ENCODE data around the gene PALD1. TPM values are rescaled to one million over a fixed set of nuclear protein-coding genes. Genes with fewer than 3 reads are reported as not detected.
"Not testable (repeated sequence)": the region's sequence is repeated elsewhere in the genome, so short reads cannot be mapped to it uniquely, and the experiment has no call there.

PALD1 gene
- total RNA-seq, 1 experiment from 2014 or later, result 0.12 TPM

DNA sequence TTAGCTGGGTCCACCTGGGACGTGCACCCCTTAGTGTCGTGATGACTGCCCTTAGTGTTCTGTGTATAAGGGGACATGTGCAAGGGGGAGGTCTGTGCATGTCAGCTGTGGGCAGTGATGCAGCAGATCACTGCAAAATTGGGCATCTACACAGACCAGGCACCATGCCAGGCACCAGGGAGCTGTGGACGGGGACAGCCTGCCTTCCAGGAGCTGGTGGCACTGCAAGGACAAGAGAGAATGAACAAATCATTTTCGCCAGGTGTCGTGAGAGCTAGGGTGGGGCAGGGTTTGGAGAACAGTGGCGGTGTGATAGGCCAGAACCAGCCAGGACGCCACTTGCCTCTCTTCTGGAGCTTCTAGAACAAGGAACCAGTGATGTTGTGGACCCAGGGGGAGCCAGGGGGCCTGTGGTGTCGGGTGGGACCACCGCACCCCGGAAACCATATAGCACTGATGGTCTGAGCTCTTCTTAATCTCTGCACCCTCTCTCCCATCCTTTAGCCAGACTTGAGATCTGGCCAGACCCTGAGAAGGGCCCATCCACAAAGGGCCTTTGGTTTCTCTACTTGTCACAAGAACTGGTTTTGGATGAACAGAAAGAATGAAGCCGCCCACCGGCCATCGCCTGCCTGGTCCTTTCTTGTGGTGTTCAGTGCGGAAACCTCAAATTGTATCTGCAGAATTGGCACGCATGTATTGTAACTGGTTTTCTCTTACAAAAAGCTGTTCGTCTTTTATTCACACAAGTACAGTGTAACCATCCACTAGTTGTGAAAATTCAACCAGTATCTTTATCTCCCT lies 93.3 kb downstream of the PALD1 start:
- DNase-seq (ENCODE audit: low read depth), result no peak

DNA sequence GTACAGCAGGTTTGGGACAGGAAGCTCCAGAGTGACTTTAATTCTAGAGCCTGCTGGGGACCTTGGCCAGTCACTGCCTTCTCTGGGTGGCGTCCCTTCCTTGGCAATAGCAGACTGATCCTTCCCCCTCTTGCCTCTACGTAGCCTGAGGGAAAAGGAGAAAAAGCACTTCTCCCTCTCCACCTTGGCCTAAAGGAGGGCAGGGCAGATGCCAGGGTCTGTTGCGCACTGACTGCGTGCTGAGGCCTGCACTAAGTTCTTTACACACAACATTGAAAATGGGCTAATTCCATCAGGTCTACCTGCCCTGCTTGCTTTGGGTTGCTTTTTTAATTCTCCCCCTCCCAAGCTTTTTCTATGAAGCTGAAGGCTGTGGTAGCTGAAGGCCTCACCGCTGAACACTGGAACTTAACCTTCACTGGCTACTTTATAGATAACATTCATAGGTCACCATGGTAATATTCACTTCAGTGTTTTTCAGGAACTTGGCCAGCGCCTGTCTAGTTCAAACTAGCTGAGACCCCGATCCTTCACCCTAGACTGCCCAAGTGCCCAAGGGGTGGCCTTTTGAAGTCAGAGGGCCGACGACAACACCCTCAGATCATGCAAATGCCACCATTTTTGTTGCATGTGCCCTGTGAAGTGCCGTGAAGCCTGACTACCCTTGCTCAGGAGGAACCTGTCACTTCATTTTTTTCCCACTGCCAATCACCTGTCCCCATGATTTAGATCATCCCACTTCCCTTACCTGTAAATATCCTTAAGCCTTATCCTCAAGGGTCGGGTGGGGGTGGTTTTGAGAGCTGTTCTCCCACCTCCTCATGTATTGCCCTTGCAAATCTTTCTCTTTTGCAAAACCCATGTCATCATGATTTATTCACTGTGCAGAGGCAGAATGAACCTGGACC lies 95.3 kb downstream of the PALD1 start:
- no peak for DNase-seq (ENCODE audit: low read depth)

DNA sequence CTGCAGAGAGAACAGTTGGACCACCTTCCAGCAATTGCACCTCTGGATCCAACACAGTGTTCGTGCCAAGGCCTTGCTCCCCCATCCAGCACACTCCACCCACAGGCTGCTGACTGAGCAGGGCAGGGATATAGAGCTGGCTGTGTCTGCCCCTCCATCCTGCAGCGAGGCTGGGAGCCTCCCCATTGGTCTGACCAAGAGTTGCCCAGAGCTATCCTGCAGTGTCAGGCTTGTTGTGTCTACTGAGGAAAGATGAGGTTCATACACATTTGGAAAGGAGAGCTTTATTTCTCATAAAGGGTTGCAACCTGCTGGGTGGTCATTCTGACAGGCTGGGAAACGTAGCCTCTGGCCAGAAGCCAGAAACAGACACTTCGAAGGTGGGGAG lies 96.9 kb downstream of the PALD1 start:
- peak; percentile 64 for DNase-seq (ENCODE audit: low read depth)

DNA sequence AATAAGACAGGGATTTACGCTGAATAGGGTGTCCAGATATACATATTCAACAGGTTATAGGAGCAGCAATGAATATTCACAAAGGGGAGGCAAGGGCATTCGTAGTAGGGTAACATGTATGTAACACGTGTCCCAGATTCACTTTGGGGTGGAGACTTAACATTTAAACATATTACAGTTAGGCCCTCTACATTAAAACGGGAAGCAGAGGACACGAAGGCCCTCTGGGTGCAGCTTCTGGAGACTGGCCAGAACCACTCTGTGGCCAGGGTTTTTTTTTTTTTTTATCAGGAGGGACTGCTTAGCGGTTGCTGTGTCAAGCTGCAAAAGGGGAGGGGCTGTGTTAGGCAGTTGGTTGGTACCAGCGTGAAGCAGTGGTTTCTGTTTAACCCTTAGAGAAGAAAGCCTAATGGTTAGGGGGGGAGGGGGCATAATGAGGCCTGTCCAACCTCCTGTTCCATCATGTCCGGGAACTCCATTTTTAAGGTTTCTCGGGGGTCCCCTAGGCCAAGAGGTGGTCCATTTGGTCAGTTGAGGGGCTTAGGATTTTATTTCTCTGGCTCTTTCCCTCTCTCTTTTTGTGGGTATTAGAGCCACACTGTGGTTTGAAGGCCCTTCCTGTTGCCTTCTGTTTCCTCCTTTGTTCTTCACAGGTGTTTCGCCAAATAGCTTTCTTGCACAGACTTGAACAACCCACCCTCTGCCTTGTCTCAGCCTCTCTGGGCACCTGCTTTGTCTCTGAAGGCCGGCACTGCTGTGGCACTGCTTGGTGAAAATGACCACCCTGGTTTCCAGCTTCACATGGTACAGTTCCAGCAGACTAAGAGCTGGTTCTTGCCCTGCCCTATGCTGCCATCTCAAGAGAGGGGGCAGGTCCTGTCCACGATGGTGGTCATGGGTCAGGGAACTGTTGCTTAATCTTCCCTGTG lies 97.6 kb downstream of the PALD1 start:
- peak; percentile 94 for DNase-seq (ENCODE audit: low read depth)

DNA sequence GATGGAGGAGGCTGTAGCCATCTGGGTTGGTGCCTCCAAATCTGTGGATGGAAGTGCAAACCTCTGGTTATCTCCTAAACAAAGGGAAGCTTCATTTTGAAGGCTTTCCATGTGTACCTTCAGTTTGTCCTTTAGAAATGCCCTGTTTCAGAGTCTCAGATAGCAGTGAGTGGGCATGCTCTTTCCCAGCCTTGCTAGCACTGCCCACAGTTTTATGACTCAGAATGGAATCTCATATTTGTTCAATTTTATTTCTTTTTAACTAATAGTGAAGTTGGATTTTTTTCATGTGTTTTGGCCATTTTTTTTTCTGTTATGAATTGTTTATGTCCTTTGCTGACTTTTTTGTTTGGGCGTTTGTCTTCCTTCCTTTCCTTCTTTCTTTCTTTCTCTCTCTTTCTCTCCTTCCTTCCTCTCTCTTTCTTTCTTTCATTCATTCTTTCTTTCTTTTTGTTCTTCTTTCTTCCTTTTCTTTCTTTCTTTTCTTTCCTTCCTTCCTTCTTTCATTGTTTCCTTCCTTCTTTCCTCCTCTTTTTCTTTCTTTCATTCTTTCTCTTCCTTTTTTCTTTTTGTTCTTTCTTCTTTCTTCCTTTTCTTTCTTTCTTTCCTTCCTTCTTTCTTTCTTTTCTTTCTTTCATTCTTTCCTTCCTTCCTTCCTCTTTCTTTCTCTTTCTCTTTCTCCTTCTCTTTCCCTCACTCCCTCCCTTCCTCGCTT lies 98.4 kb downstream of the PALD1 start:
- peak; percentile 50 for DNase-seq (ENCODE audit: low read depth)

DNA sequence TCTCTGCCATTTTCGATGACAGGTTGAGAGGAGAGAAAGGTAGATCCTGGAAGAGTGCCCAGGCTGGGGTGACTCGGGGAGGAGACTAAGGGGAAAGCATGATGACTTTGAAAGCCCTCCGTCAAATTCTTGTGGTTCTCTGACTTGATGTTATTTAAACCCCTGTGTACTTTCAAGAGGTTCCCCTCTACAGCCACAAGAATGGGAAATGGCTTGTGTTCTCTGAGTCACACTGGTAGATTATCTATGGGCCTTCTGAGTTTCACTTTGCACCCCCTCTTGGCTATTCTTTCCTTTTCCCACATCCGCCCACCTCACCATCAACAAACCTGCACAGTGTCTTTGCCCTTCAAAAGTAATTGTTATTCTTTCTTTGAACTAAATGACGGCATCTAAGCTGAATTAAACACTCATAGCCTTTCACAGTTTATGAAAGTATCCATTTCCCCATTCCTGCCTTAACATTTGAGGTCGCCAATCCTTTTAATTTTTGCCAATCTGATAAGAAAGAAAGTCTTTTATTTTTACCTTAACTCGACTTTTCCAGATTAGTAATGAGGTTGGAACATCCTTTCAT lies 99.9 kb downstream of the PALD1 start:
- peak; percentile 98 for DNase-seq (ENCODE audit: low read depth)

GRCh38 chr10:70579234-70580002 lies 100.9 kb downstream of the PALD1 start:
- peak; percentile 60 for DNase-seq (ENCODE audit: low read depth)

- DNase-seq (ENCODE audit: low read depth), result not testable (repeated sequence)
Measured at GRCh38 chr10:70581176-70581575, 102.6 kb downstream of the PALD1 start.

- DNase-seq (ENCODE audit: low read depth), result no peak
Measured at GRCh38 chr10:70582793-70583668, 104.5 kb downstream of the PALD1 start.

DNA sequence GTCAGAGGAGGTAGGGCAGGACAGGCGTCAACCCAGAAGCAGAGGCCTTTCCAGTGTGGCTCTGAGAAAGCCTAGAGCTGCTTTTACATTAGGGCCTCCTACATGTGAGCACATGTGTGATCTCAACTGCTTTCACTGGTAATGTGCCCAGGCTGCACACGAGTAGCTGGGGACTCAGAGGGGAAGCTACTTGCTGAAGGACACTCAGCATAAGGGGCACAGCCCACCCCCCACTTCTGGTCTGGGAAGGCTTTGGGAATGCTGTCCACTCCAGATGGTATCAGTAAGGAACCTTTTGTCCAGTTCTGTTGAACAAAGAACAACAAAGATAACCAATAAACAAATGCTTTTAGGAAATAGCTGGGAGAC lies 105.1 kb downstream of the PALD1 start:
- no peak for DNase-seq (ENCODE audit: low read depth)

DNA sequence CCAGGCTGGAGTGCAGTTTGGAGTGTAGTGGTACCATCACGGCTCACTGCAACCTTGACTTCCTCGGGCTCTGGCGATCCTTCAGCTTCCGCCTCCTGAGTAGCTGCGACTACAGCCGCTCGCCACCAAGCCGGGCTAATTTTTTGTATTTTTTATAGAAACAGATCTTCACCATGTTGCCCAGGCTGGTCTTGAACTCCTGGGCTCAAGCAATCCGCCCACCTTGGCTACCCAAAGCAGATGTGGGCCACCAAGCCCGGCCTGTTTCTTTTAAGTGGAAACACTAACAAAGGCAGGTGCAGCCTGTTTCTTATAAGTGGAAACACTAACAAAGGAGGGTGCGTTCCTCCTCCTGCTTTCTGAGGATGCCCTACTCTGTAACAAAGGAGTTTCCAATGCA lies 105.8 kb downstream of the PALD1 start:
- no peak for DNase-seq (ENCODE audit: low read depth)

DNA sequence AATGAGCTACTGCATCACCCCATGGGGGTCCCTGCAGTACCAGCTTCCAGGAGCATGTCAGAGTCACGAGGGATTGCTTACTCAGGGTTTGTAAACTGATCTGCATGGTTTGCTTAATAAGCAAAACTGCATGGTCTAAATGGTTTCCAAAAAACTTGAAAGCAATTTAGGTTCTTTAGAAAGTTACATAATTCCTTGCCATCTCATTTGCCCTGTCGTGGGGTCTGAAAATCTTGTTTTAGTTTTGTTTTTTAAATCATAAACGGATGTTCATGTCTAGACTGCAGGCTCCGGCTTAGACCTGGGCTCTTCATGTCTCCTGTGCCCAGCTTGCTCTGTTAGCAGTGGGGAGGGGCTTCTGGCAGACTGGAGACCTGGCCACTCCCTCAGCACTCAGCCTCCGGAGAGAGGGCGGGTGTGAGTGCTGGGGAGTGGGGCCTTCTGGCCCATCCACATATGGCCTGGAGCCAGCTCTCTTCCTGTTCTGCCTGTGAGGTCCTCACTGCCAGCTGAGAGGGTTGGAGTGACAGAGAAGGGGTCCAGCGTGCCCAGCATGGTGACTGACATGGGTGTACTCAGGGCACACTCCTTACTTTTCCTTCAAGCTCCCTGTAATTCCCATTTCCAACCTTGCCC lies 106.5 kb downstream of the PALD1 start:
- no peak for DNase-seq (ENCODE audit: low read depth)

- DNase-seq (ENCODE audit: low read depth), result no peak
Measured at GRCh38 chr10:70585578-70586169, 107.1 kb downstream of the PALD1 start.

DNA sequence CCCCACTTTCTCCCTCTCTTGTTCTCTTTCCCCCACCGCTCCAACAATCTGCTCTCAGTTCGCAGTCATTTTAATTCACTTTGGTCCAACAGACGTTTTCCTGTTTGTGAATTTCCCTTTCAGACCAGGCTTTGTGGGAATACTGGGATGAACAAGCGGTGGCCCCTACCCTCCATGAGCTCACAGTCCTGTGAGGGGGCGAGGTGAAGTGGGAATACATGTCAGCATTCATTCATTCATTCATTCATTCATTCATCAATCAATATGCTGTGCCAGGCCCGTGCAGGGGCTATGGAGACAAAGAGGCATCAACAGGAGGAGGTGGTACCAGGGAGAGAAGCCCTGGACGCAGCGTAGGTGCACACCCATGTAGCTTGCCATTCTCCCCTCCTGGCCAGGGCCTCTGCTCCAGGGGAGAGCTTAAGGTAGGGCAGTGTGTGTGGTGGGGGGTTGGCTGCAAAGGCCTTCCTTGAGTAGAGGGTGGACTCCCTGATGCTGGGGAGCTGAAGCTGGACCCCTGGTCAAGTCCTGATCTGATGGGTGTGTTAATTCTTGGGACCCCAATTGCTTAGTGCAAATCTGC lies 107.9 kb downstream of the PALD1 start:
- no peak for DNase-seq (ENCODE audit: low read depth)

DNA sequence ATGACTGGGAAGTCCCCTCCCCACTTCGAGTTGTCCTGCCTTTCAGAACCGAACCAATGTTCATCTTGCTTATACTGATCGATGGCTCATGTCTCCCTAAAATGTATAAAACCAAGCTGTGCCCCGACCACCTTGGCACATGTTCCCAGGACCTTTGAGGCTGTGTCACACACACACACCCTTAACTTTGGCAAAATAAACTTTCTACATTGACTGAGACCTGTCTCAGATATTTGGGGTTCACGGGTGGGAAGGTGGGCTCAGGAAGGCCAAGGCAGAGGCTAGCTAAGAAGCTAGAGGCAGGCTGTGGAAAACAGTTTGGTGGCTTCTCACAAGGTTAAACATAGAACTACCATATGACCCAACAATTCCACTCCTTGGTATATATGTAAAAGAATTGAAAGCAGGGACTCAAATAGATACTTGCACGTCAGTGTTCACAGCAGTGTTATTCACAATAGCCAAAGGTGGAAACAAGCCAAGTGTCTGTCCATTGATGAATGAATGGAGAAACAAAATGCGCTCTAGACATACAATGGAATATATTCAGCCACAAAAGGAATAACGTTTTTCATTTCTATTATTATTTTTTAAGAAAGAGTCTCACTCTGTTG lies 108.6 kb downstream of the PALD1 start:
- DNase-seq (ENCODE audit: low read depth), result no peak

GRCh38 chr10:70588255-70588654 lies 109.7 kb downstream of the PALD1 start:
- DNase-seq (ENCODE audit: low read depth), result no peak

- DNase-seq (ENCODE audit: low read depth), result no peak
Measured at GRCh38 chr10:70588859-70589570, 110.4 kb downstream of the PALD1 start.

Data from RPMI7951 (cell line).